Measurements from ENCODE around the gene BAHD1.

The BAHD1 gene

DNA sequence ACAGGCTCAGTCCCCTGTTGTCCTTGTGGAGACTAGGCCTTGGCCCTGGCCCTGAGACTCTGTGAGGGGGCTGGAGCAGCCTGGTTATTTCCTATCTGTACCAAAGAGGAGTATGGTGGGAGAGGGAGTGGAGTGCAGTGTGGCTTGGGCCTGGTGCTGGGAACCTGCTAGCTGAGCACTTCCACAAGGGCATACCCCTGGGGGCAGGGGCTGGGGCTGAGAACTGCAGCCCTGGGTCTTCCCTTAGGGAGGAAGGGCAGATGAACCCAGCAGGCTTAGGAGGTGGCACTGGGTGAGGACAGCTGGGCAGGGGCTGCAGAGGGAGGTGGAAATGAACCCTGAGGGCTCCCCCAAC, 26.5 kb downstream of the BAHD1 start:
- DNase-seq (ENCODE audit: low read depth in 2 of 2), result no peak

DNA sequence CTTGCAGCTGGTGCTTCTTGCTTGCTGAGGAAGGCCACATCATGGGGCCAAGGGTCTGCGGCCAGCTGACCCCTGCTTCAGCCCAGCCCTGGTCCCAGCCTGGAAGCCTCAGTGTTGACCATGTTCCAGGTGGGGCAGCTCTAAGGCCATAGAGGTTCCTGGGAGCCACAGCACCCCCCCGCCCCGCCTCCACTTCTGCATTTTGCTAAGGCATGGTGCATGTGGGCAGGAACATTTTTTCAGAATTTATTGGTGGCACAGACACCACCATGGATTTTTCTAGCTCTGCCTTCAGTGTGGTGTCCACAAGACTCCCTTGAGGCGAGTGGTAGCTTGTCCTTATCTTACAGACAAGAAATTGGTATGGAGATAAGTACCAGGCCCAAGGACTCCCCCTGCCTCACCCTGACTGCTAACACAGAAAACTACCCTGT, 28.2 kb downstream of the BAHD1 start:
- DNase-seq (ENCODE audit: low read depth in 2 of 2), result no peak

DNA sequence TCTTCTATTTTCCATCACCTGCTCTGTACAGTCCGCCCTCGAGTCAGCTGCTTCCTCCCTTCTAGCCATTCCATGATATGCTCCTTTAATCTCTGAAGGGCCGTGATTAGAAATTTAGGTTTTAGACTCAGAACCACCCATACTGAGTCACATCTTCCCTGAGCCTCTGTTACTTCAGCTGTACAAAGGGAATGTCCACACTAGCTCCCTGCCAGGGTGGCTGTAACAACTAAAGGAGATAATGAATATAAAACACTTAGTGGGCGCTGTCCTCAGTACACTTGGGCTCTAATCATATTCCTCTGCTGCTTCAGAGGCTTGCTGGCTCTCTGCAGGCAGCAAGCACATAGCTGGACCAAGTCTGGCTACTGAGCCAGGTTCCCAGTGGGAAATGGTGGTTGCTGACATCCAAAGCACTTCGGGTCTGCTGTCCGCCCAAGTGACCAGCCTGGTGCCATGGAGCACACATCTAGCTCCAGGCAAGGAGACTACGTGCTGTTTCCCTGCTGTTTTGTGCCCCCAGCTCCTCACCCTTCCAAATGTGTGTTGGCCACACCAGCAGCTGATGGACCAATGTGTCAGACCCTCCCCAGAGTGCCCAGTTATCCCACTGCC, 29.1 kb downstream of the BAHD1 start:
- no peak for DNase-seq (ENCODE audit: low read depth in 2 of 2)

DNA sequence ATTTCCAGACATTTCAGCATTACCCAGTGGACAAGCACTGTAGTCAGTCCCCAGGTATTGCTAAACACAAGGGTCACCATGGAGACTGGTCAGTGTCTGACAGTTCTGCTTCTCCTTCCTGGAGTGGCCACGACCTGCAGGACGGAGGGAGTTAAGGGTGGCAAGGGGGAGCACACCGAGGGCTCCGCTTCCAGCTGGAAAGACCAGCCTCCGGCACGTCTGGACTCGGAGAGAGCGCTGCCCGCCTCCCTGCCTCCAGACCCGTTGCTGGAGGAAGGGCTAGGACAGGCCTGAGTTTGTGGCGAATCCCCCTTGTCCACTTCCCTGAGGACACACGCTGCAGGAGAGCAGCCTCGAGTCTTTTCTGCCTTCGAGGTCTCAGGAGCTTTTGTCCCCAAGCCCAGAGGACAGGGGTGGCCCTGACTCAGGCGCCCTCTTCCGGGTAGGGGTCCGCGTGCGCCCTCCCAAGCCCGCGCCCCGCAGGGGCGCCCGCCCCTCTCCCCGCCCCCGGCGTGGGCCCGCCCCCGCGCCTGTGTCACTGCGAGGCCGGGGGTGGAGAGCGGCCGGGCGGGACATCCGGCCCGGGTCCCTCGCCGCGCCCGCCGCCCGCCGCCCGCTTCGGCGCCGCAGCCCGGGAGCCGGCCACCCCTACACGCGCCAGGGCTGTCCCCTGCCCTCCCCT, 29.8 kb downstream of the BAHD1 start, which contains the start of gene CHST14:
Gene CHST14, plus strand, starts transcription at position 562 of the 682 bp plus-strand sequence. CDS start 230 bp downstream, outside the sequence.
- peak; percentile 23 to 35 for DNase-seq (ENCODE audit: low read depth in 2 of 2)

DNA sequence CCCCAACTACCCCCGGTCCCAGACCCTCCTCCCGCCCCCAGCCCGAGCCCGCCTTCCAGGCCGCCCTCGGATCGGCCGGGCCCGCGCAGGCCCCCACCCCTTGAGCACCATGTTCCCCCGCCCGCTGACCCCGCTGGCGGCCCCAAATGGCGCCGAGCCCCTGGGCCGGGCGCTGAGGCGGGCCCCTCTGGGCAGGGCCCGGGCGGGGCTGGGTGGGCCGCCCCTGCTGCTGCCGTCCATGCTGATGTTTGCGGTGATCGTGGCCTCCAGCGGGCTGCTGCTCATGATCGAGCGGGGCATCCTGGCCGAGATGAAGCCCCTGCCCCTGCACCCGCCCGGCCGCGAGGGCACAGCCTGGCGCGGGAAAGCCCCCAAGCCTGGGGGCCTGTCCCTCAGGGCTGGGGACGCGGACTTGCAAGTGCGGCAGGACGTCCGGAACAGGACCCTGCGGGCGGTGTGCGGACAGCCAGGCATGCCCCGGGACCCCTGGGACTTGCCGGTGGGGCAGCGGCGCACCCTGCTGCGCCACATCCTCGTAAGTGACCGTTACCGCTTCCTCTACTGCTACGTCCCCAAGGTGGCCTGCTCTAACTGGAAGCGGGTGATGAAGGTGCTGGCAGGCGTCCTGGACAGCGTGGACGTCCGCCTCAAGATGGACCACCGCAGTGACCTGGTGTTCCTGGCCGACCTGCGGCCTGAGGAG, 30.5 kb downstream of the BAHD1 start:
- peak in 1 of 2 donors; percentile 16 for DNase-seq (ENCODE audit: low read depth in 2 of 2)

DNA sequence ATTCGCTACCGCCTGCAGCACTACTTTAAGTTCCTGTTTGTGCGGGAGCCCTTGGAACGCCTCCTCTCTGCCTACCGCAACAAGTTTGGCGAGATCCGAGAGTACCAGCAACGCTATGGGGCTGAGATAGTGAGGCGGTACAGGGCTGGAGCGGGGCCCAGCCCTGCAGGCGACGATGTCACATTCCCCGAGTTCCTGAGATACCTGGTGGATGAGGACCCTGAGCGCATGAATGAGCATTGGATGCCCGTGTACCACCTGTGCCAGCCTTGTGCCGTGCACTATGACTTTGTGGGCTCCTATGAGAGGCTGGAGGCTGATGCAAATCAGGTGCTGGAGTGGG, 31.0 kb downstream of the BAHD1 start:
- no peak for DNase-seq (ENCODE audit: low read depth in 2 of 2)

DNA sequence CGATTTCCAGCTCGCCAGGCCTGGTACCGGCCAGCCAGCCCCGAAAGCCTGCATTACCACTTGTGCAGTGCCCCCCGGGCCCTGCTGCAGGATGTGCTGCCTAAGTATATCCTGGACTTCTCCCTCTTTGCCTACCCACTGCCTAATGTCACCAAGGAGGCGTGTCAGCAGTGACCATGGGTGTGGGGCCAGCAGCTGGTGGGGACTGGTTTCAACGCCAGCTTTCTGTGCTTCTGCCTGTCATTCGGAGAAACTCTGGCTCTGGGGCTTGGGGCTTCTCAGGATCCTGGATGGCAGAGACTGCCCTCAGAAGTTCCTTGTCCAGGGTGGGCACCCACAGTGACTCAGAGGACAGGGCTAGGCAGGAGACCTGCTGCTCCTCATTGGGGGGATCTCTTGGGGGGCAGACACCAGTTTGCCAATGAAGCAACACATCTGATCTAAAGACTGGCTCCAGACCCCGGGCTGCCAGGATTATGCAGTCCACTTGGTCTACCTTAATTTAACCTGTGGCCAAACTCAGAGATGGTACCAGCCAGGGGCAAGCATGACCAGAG, 31.5 kb downstream of the BAHD1 start:
- DNase-seq (ENCODE audit: low read depth in 2 of 2), result no peak

DNA sequence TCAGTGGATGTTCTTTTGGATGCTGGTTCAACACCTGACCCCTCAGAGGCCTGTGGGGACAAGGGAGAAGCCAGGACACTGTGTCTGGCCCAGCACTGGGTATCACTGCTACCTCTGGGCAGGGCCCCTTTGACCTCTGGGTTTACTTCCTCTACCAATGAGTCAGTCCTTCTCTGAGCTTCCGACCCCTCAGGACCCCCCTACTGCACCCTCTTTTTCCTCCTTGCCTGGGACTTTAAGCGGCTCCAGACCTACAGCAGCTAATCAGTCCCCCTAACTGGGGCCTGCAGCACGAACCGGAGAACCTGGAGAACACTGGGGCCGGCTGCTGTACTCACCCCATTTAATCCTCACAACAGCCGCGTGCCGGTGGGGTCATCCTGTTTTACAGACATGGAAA, 33.8 kb downstream of the BAHD1 start:
- no peak for DNase-seq (ENCODE audit: low read depth in 2 of 2)

DNA sequence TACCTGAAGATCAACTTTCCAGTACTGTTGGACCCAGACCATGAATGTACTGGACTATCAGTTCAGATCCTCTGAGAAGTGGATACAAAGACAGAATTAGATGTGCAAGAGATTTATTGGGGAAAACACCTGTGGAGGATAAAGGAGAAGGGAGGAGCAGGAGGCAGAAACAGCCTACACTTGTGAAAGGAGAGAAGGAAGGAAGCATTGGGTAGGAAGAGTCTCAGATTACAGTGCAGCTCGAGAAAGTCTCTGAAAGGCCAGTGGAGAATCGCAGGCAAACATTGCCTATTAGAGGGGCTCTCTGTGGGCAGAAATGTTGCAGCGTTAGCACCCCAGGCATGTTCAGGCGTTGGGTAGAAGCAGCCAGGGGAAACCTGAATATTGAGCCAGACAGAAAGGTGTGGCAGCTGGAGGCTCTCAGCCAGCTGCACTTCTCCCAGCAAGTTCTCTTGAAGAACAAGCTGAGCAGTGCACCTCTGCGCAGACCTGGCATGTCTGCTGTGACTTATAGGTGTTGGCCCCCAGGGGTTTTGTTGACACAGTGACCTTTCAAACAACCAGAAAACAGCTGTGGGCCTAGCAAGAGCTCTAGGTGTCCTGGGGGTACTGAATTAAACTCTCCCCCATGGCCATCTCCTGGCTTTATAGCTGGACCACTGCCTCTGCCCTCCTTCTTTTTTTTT, 37.0 kb downstream of the BAHD1 start:
- DNase-seq (ENCODE audit: low read depth in 2 of 2), result no peak

DNA sequence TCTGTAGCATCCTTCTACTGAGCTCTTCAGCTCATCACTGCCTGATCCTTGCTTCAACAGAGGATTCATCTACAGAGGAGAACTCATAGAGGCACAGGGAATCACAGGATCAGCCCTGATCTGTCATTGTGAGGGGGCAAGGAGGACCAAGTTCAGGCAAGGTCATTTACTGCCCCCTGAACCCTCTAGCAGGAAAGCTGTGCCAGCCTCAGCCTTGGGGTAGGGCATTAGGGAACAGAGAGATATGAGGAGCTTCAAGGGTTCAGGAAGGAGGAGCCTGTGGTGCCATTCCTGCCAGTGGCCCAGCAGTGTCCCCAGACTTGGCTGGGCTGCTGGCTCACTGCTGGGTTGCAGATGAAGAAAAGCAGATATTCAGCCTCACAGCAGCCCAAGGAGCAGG, 38.3 kb downstream of the BAHD1 start:
- DNase-seq (ENCODE audit: low read depth in 2 of 2), result no peak

DNA sequence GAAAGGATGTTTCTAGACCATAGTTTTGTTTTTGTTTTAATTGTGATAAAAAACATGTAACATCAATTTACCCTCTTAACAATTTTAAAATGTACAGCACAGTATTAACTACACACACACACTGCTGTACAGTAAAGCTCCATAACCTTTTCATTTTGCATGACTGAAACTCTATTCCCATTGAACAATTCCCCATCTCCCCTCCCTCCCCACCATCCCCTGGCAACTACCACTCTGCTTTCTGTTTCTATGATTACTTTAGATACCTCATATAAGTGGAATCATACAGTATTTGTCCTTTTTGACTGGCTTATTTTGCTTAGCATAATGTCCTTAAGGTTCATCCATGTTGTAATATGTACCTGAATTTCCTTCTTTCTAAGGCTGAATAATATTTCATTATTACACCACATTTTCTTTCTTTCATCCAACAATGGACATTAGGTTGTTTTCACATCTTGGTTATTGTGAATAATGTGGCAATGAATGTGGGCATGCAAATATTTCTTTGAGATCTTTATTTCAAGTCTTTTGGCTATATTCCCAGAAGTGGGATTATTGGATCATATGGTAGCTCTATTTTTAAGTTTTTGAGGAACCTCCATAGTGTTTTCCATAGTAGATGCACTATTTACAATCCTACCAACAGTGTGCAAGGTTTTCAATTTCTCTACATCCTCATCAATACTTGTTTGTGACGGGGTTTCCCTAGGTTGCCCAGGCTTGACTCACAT, 40.8 kb downstream of the BAHD1 start:
- no peak for DNase-seq (ENCODE audit: low read depth in 2 of 2)

DNA sequence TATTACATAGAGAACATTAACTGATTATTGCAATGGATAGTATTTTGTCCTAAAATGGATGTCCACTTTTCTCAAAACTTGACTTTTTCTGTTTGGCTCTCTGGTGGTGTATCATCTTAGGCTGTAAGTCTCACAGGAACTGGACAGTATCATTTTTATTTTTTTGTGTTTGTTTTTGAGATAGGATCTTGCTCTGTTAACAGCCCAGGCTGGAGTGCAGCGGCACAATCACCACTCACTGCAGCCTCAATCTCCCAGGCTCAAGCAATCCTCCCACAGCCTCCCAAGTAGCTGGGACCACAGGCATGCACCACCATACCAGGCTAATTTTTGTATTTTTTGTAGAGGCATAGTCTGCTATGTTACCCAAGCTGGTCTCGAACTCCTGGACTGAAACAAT, 43.2 kb downstream of the BAHD1 start:
- no peak for DNase-seq (ENCODE audit: low read depth in 2 of 2)

DNA sequence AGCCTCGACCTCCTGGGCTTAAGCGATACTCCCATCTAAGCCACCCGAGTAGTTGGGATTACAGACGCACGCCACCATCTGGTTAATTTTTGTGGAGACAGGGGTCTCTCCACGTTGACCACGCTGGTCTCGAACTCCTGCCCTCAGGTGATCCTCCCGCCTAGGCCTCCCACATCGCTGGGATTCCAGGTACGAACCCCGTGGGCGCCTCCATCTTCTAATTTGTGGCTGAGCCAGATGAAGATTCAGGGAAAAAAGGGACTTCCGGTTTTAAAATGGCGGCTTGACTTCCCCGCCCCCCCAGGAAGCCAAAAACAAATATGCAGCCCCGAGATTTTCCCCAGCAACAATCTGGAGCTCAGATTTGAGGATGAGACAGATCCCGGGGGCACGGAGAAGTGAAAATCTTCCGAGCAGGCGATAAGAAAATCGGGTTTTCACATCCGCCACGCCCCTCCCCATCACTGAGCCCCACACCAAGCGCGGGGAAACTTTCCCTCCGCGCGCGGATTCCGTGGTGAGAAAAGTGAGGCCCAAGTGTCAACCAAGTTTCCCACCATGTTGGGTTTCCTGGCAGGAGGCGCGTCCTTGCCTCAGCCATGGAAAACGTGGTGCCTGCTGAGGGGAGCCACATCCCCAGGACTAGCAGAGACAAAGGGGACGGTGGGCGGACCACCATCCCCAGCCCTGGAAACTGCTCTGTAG, 45.5 kb downstream of the BAHD1 start:
- DNase-seq (ENCODE audit: low read depth in 2 of 2), result no peak

DNA sequence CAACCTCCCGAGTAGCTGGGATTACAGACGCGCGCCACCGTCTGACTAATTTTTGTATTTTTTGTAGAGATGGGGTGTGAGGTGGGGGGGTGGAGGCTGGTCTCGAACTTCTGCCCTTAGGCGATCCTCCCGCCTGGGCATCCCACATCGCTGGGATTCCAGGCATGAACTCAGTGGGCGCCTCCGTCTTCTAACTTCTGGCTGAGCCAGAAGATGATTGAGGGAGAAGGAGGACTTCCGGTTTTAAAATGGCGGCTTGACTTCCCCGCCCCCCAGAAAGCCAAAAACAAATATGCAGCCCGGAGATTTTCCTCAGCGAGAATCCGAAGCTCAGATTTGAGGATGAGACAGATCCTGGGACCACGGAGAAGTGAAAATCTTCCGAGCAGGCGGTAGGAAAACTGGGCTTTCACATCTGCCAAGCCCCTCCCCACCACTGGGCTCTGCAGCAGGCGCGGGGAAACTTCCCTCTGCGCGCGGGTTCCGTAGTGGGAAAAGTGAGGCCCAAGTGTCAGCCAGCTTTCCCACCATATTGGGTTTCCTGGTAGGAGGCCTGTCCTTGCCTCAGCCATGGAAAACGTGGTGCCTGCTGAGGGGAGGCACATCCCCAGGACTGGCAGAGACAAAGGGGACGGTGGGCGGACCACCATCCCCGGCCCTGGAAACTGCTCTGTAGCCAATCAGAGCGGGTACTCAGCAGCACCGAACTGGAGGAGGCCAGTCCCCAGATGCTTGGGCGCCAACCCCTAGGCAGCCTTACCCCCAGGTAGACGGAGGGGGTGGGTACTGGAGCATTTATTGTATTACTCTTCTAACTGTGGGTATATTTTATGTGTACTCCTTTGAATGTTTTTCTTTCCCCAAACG, 47.3 kb downstream of the BAHD1 start:
- DNase-seq (ENCODE audit: low read depth in 2 of 2), result no peak

DNA sequence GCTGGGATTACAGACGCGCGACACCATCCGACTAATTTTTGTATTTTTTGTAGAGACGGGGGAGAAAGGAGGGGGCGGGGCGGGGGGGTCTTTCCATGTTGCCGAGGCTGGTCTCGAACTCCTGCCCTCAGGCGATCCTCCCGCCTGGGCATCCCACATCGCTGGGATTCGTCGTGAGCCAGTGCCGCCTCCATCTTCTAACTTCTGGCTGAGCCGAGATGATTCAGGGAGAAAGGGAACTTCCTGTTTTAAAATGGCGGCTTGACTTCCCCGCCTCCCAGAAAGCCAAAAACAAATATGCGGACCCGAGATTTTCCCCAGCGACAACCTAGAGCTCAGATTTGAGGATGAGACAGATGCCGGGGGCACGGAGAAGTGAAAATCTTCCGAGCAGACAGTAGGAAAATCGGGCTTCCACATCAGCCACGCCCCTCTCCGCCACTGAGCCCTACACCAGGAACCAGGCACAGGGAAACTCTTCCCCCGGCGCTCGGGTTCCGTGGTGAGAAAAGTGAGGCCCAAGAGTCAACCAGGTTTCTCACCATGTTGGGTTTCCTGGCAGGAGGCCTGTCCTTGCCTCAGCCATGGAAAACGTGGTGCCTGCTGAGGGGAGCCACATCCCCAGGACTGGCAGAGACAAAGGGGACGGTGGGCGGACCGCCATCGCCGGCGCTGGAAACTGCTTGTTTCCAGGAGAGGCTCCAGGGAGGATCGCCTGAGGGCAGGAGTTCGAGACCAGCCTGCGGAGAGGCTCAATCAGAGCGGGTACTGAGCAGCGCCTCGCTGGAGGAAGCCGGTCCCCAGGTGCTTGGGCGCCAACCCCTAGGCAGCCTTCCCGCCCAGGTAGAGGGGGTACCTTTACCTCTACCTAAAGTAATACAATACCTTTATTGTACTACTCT, 48.8 kb downstream of the BAHD1 start:
- no peak for DNase-seq (ENCODE audit: low read depth in 2 of 2)

DNA sequence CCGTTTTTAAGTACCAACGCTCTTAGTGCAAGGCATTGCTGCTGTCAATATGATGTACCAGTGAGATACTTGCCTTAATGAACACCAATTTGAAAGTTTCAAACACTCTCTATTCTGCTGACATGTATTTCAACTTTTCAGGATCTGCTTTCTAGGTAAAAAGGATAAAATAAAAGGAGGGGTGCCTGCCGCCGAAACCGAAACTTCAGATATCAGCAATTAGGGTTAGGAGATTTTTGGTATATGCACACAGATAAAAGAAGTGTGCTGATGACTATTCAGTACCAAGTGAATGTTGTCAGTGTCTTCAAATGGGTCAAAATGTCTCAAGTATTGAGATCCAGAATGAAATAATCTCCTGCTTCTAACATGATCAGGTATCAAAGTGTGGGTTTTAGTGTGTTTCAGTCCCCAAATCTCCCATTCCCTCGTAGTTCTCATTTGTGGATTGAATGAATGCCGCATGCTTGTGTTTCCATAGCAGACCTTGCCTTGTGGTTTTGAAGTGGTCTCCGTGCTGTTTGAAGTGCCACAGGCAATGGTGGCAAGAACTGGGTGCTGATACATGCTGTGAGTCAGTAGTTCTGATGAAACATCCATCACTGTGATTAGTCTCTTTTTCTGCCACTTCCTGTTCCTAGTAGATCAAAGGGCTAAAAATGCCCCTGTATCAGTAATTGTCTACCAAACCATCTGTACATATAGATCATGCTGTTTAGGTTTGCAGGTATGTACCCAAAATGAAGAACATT, 52.5 kb downstream of the BAHD1 start:
- peak; percentile 20 to 50 for DNase-seq (ENCODE audit: low read depth in 2 of 2)

DNA sequence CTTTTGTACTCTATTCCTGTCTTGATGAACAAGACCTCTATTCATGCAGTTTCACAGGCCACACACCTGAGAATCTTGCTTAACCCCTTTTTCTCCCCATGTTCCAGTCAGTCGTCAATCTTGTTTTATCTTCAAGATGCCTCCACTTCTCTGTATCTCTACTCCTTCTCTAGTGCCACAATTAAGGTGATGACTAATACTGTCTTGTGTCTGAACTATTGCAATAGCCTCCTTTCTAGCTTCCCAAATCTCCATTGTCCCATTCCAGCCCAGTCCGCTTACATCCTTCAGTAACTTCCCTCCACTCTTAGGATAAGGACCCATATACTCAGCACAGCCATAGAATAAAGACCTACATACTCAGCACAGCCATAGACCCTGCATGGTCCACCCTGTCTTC, 54.8 kb downstream of the BAHD1 start:
- no peak for DNase-seq (ENCODE audit: low read depth in 2 of 2)

DNA sequence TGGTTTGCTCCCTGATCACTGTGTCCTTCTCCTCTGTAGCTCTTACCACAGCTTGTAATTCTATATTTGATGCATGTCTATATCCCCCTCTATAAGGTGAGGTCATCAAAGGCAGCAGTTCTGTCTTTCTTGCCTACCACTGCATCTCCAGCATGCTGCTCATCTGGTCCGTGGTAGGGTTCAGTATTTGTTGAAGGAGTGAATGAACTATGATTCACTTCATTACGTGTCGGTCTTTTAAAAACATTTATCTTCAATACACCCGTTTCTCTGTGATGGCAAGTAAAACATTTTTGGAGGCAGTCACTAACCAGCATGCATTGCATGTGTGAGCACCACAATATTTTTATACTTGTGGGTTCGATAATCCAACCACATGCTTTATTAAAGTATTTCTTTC, 57.7 kb downstream of the BAHD1 start:
- DNase-seq (ENCODE audit: low read depth in 2 of 2), result no peak
